ENCODE measurements around the gene DCAKD.

The DCAKD gene

DNA sequence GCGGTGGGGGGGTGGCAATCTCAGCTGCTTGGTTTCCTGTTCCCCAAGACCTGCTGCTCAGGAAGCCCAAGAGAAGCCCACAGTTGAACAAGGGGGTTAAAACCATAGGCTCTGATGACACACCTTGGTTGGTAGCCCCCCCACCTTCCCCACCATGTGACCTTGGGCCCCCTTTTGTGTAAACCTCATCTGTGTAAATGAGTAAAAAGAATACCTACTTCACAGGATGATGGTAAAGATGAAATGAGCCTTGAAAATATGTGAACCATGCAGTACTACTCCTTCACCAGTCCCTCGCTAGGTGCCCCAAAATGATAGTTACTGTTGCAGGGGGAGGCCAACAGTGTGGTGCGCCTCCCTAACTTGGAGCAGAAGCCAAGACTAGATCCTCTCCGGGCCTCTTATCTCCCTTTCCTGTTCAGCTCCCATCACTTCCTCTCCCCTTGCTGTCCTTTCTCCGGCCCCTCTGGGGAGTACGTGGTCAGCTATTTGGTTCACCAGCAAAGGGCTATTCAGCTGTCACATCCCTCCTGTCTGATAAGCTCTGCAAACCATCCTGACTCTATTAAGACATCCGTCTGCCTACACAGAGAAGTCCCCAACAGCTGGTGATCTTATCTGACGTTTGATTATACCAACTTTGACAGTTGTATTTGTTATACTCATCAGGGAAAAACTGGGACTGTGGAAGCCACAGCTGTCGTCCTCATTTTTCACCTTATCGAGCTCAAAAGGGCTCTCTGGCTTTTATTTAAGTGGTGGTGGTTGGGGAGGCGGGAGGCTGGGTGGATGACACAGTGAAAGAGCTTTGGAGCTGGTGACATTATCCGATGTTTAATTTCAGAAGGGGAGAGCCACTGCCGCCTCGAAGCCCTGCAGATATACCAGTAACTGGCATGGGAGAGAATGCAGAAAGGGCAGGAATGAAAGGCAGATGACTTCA lies 19.9 kb downstream of the DCAKD start:
- no peak for DNase-seq (ENCODE audit: low read depth in 2 of 3, low spot score in 2 of 3)

- DNase-seq (ENCODE audit: low read depth in 2 of 3, low spot score in 2 of 3): no peak
These were observed 20.7 kb downstream of the DCAKD start for GRCh38 chr17:45030733-45031132.

DNA sequence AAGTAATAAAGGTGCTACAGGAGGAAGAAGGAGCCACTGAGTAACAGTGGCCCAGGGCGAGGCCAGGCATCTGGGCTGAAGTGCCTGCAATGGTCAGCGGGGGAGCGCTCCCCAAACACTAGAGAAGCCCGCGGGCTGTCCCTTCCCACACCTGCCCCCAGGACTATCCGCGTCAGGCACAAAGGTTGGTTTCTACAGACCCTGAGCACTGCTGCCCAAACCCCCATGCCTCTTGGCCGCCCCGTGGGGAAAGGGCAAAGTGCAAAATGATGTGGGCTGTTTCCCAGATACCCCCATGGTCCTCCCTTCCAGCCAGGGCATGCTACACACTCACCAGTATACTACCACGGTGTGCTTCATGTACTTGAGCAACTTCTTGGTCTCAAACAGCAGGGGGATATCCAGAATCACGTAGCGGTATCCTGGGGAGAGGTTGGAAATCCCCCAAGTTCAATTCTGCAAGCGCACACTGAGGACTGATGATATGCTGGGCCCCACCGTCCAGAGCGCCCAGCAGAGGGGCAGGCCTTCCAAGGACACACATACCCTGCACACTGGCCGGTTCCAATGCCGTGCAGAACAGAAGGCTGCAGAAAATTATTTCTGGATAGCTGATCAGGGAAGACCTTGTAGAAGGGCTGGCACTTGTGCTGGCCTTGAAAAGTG lies 21.5 kb downstream of the DCAKD start:
- no peak for DNase-seq (ENCODE audit: low read depth in 2 of 3, low spot score in 2 of 3)

DNA sequence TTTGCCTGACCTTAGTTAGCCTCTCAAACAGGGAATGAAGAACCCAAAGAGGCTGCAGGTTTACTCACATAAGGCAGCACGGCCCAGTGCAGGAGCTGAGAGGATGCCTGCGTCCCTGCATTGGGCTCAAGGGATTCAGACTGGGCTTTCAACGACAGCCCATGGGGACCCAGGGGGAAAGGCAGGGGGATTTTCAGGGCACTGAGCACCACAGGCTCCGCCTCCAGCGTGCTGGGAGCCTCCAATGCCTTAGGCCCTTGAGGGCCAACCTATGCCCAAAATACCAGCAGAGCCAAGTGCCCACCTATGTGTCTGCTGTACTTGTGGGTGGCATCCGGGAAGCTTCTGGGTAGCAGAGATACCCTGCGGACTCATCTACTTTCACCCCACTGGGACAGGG lies 22.3 kb downstream of the DCAKD start:
- no peak for DNase-seq (ENCODE audit: low read depth in 2 of 3, low spot score in 2 of 3)

GRCh38 chr17:45022655-45023339 lies 28.6 kb downstream of the DCAKD start:
- no peak for DNase-seq (ENCODE audit: low read depth in 2 of 3, low spot score in 2 of 3)

- DNase-seq (ENCODE audit: low read depth in 2 of 3, low spot score in 2 of 3): no peak
These were observed 29.2 kb downstream of the DCAKD start for GRCh38 chr17:45022288-45022648.

DNA sequence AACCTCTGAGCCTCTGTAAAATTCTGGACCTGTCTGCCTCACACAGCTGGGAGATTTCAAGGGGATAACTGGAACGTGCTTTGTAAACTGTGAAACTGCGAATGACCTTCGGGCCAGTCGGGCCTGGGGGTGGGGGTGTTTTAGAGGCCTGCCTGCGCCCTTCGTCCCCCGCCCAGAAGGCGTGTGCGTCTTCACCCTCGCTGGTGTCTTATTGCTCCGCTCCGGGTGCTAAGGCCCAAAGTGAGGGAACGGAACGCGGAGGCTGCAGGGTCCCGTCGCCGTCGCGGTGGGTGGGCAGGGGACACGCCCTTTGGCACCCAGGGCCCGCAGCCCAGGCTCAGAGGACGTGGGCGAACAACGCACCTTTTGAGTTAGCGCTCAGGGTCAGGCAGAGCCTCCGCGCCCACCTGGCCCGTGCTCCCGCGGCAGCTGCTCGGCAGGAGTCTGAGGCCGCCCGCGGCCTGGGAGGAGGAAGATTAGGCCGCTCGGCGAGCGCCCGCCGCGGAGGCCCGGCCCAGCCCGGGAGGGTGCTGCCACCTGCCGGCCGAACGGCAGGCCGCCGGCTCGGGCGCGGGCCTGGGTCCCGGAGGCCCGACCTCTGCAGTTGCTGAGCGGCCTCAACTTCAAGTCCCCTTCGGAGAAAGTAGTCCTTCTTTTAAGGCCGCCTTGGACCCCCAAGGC lies 29.7 kb downstream of the DCAKD start:
- peak; percentile 45 to 58 (median 54) for DNase-seq (ENCODE audit: low read depth in 2 of 3, low spot score in 2 of 3)

GRCh38 chr17:45020354-45021138 lies 30.9 kb downstream of the DCAKD start:
- DNase-seq (ENCODE audit: low read depth in 2 of 3, low spot score in 2 of 3): no peak

GRCh38 chr17:45018848-45019711 lies 32.4 kb downstream of the DCAKD start:
- peak; percentile 20 to 21 (median 21) for DNase-seq (ENCODE audit: low read depth in 2 of 3, low spot score in 2 of 3)

GRCh38 chr17:45018514-45018847 lies 33.0 kb downstream of the DCAKD start:
- DNase-seq (ENCODE audit: low read depth in 2 of 3, low spot score in 2 of 3): no peak

DNA sequence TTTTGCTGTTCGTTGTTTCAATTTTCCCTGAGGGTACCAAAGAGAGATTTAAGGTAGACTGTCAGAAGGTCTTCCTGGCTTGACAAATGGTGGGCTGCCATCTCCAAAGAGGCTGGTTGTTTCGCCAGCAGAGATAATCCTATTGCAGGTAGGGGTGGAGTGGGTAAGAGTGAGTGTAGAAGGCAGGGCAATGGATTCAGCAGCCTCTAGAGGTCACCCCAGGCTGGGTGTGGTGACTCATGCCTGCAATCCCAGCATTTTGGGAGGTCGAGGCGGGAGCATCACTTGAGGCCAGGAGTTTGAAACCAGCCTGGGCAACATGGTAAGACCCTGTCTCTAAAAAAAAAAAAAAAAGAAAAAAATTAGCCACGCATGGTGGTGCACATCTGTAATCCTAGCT lies 34.6 kb downstream of the DCAKD start:
- no peak for DNase-seq (ENCODE audit: low read depth in 2 of 3, low spot score in 2 of 3)

DNA sequence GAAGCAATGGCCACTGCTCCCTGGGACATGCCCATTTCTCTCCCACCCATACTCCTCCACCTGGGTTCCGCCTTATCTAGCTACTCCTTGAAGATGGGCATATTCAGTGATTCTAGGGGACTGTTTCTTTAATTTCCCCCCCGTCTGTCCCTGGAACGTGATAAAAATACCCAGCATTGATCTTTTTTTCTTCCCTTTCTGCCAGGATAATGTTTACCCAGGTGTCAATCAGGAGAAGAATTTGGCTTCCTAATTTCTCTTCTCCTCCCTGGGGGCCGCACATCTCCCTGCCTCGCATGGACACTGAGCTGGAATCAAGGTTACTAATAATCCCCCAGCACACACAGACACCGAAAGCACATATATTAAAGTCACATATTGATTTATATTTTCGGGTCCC lies 35.2 kb downstream of the DCAKD start:
- no peak for DNase-seq (ENCODE audit: low read depth in 2 of 3, low spot score in 2 of 3)

- no peak for DNase-seq (ENCODE audit: low read depth in 2 of 3, low spot score in 2 of 3)
These were observed 38.1 kb downstream of the DCAKD start for GRCh38 chr17:45013021-45013997.

- no peak for DNase-seq (ENCODE audit: low read depth in 2 of 3, low spot score in 2 of 3)
These were observed 39.7 kb downstream of the DCAKD start for GRCh38 chr17:45011767-45012166.

- no peak for DNase-seq (ENCODE audit: low read depth in 2 of 3, low spot score in 2 of 3)
These were observed 41.6 kb downstream of the DCAKD start for GRCh38 chr17:45009676-45010467.

GRCh38 chr17:45008216-45008615 lies 43.2 kb downstream of the DCAKD start:
- no peak for DNase-seq (ENCODE audit: low read depth in 2 of 3, low spot score in 2 of 3)

GRCh38 chr17:45006927-45007461 lies 44.4 kb downstream of the DCAKD start:
- no peak for DNase-seq (ENCODE audit: low read depth in 2 of 3, low spot score in 2 of 3)

Data from activated CD8-positive, alpha-beta memory T cell treated with anti-CD3 and anti-CD28 coated beads for 48 hours (primary cell).